Measurements from ENCODE around the gene LY6G6F. TPM values are rescaled to one million over a fixed set of nuclear protein-coding genes. Genes with fewer than 3 reads are reported as not detected.

Gene LY6G6F
- total RNA-seq, 4 donors from 2014 or later: not detected

- Histone ChIP-seq H3K4me1 (no peaks in the 10 kb centered on the region), H3K9me3 (no peaks in the 10 kb centered on the region), H3K27me3 (no peaks in the 10 kb centered on the region), H3K36me3 (peaks cover 0 to 100% of the 10 kb centered on the region in 2 donors), H3K4me3 (no peak overlapping the region), H3K27ac (no peak overlapping the region)
- no peak for DNase-seq
- intact Hi-C loops (cut with DNase I; ENCODE audit: low total_unique reads): no loop called here
- no peak for TF ChIP-seq POLR2A (IDR thresholded peaks at IDR 0.05)
- TF ChIP-seq, protein P1, sequence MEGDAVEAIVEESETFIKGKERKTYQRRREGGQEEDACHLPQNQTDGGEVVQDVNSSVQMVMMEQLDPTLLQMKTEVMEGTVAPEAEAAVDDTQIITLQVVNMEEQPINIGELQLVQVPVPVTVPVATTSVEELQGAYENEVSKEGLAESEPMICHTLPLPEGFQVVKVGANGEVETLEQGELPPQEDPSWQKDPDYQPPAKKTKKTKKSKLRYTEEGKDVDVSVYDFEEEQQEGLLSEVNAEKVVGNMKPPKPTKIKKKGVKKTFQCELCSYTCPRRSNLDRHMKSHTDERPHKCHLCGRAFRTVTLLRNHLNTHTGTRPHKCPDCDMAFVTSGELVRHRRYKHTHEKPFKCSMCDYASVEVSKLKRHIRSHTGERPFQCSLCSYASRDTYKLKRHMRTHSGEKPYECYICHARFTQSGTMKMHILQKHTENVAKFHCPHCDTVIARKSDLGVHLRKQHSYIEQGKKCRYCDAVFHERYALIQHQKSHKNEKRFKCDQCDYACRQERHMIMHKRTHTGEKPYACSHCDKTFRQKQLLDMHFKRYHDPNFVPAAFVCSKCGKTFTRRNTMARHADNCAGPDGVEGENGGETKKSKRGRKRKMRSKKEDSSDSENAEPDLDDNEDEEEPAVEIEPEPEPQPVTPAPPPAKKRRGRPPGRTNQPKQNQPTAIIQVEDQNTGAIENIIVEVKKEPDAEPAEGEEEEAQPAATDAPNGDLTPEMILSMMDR (IDR thresholded peaks at IDR 0.05 in 4 of 5, conservative IDR thresholded peaks at IDR 0.05 in 1 of 5): no peak
- no peak for ATAC-seq
- in situ Hi-C loops (cut with MboI; ENCODE audit: low sequenced_read_pairs in 4 of 4): loop anchor here in 1 of 4 donors (25.0 kb wide), 1 partner anchor 271 kb away; the partner anchor contains the start of genes DXO, NELFE and SKIC2
These were observed 15.6 kb upstream of the LY6G6F start for GRCh38 chr6:31691078-31691463.

GRCh38 chr6:31691564-31692108 is 15.0 kb upstream of the LY6G6F start:
- Histone ChIP-seq H3K4me1 (no peaks in the 10 kb centered on the region), H3K36me3 (peaks cover 0 to 100% of the 10 kb centered on the region in 2 donors), H3K9me3 (no peaks in the 10 kb centered on the region), H3K27ac (no peak overlapping the region), H3K4me3 (no peak overlapping the region), H3K27me3 (no peaks in the 10 kb centered on the region)
- ATAC-seq (no peak), DNase-seq (no peak)
- intact Hi-C loops (cut with DNase I; ENCODE audit: low total_unique reads) (no loop called here), in situ Hi-C loops (cut with MboI; ENCODE audit: low sequenced_read_pairs in 4 of 4) (loop anchor here in 1 of 4 donors (25.0 kb wide), 1 partner anchor 271 kb away; the partner anchor contains the start of genes DXO, NELFE and SKIC2)
- no peak for TF ChIP-seq POLR2A (IDR thresholded peaks at IDR 0.05)
- TF ChIP-seq, protein P1 (IDR thresholded peaks at IDR 0.05 in 4 of 5, conservative IDR thresholded peaks at IDR 0.05 in 1 of 5): no peak

- no peak overlapping the region for H3K4me3 ChIP-seq
- DNase-seq (no peak), ATAC-seq (no peak)
- no peaks in the 10 kb centered on the region for H3K27me3 ChIP-seq
- H3K4me1 ChIP-seq: peaks cover 0 to 3% of the 10 kb centered on the region in 2 donors
- intact Hi-C loops (cut with DNase I; ENCODE audit: low total_unique reads): no loop called here
- in situ Hi-C loops (cut with MboI; ENCODE audit: low sequenced_read_pairs in 4 of 4): loop anchor here in 1 of 4 donors (25.0 kb wide), 1 partner anchor 270 kb away; the partner anchor contains the start of genes DXO, NELFE and SKIC2
- H3K36me3 ChIP-seq: peaks cover 0 to 99% of the 10 kb centered on the region in 2 donors
- TF ChIP-seq POLR2A (IDR thresholded peaks at IDR 0.05): no peak
- TF ChIP-seq, protein P1 (IDR thresholded peaks at IDR 0.05 in 4 of 5, conservative IDR thresholded peaks at IDR 0.05 in 1 of 5): no peak
- no peaks in the 10 kb centered on the region for H3K9me3 ChIP-seq
- no peak overlapping the region for H3K27ac ChIP-seq
These were observed 14.3 kb upstream of the LY6G6F start for GRCh38 chr6:31692353-31692752.

DNA sequence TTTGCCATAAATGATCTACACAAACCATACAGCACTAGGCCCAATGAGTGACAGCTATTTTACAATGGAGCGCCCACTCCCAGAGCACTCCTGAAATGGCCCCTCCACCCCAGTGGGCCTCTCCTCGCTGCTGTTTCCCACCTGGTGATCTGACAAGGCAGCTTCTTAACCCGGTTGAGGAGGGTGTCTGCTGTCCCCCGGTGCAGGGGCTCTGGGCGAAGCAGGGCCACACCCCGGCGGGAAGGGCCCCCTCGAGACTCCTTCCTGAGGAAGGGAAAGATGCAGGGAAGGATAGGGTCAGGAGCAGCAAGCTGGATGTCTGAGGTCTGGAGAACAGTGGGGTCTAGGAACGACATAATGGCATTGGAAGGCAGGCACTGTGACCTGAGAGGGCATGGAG is 13.8 kb upstream of the LY6G6F start:
- in situ Hi-C loops (cut with MboI; ENCODE audit: low sequenced_read_pairs in 4 of 4) (loop anchor here in 1 of 4 donors (25.0 kb wide), 1 partner anchor 269 kb away; the partner anchor contains the start of genes DXO, NELFE and SKIC2), intact Hi-C loops (cut with DNase I; ENCODE audit: low total_unique reads) (no loop called here)
- no peak for TF ChIP-seq POLR2A (IDR thresholded peaks at IDR 0.05)
- TF ChIP-seq, protein P1 (IDR thresholded peaks at IDR 0.05 in 4 of 5, conservative IDR thresholded peaks at IDR 0.05 in 1 of 5): no peak
- no peaks in the 10 kb centered on the region for H3K27me3 ChIP-seq
- DNase-seq (no peak), ATAC-seq (no peak)
- no peak overlapping the region for H3K4me3 ChIP-seq
- H3K4me1 ChIP-seq: peaks cover 0 to 7% of the 10 kb centered on the region in 2 donors
- H3K36me3 ChIP-seq: peaks cover 0 to 94% of the 10 kb centered on the region in 2 donors
- H3K9me3 ChIP-seq: no peaks in the 10 kb centered on the region
- no peak overlapping the region for H3K27ac ChIP-seq

Data from gastrocnemius medialis (tissue), 4 donors.